ENCODE results near the gene KCNH2.

The KCNH2 gene

GRCh38 chr7:150947761-150948651, 30.1 kb downstream of the KCNH2 start:
- peak in 1 of 4 experiments; percentile 0 for DNase-seq

GRCh38 chr7:150947241-150947745, 30.8 kb downstream of the KCNH2 start:
- DNase-seq: peak in 1 of 4 experiments; percentile 1

GRCh38 chr7:150946421-150947240, 31.5 kb downstream of the KCNH2 start:
- peak in 1 of 4 experiments; percentile 0 for DNase-seq

- peak in 1 of 4 experiments; percentile 1 for DNase-seq
Measured at GRCh38 chr7:150945853-150946420, 32.2 kb downstream of the KCNH2 start.

GRCh38 chr7:150945171-150945852, 32.8 kb downstream of the KCNH2 start:
- no peak for DNase-seq

- DNase-seq: no peak
Measured at GRCh38 chr7:150944066-150945042, 33.8 kb downstream of the KCNH2 start.

- DNase-seq: no peak
Measured at GRCh38 chr7:150943453-150943814, 34.7 kb downstream of the KCNH2 start.

- no peak for DNase-seq
Measured at GRCh38 chr7:150942591-150943452, 35.3 kb downstream of the KCNH2 start.

GRCh38 chr7:150942001-150942590, 36.0 kb downstream of the KCNH2 start:
- DNase-seq: peak in 1 of 4 experiments; percentile 31

GRCh38 chr7:150941351-150942000, 36.6 kb downstream of the KCNH2 start:
- peak in 1 of 4 experiments; percentile 0 for DNase-seq

- DNase-seq: no peak
Measured at GRCh38 chr7:150940431-150941102, 37.6 kb downstream of the KCNH2 start.

GRCh38 chr7:150939466-150939865, 38.7 kb downstream of the KCNH2 start:
- DNase-seq: no peak

GRCh38 chr7:150939052-150939451, 39.1 kb downstream of the KCNH2 start:
- DNase-seq: no peak

- no peak for DNase-seq
Measured at GRCh38 chr7:150938566-150938965, 39.6 kb downstream of the KCNH2 start.

GRCh38 chr7:150937848-150938561, 40.1 kb downstream of the KCNH2 start:
- DNase-seq: no peak

- DNase-seq: no peak
Measured at GRCh38 chr7:150936018-150936417, 42.1 kb downstream of the KCNH2 start.

- no peak for DNase-seq
Measured at GRCh38 chr7:150935149-150935548, 43.0 kb downstream of the KCNH2 start.
